Colon (tissue), 2 donors: ENCODE measurements around the gene CAMTA1.

Source experiments
- FAIRE-seq: peaks from 2 replicates; lab custom pipeline; 2012; peaks lifted over from hg19 to GRCh38; lab: Jason Lieb, UNC
- donor health status: control.
- donor health status: control.

CAMTA1 gene

GRCh38 chr1:6874298-6874697, 89.0 kb downstream of the CAMTA1 start:
- FAIRE-seq = no peak

GRCh38 chr1:6880951-6881690, 95.9 kb downstream of the CAMTA1 start:
- FAIRE-seq = no peak

GRCh38 chr1:6882414-6882813, 97.2 kb downstream of the CAMTA1 start:
- no peak for FAIRE-seq

- FAIRE-seq = no peak
Measured at GRCh38 chr1:6884652-6885153, 99.4 kb downstream of the CAMTA1 start.

- no peak for FAIRE-seq
Measured at GRCh38 chr1:6885426-6885825, 100.2 kb downstream of the CAMTA1 start.

- no peak for FAIRE-seq
Measured at GRCh38 chr1:6886523-6886922, 101.3 kb downstream of the CAMTA1 start.

- no peak for FAIRE-seq
Measured at GRCh38 chr1:6888268-6888667, 103.0 kb downstream of the CAMTA1 start.

GRCh38 chr1:6888870-6889269, 103.6 kb downstream of the CAMTA1 start:
- FAIRE-seq = no peak

GRCh38 chr1:6889875-6890480, 104.7 kb downstream of the CAMTA1 start:
- FAIRE-seq = no peak

- FAIRE-seq = no peak
Measured at GRCh38 chr1:6890686-6891085, 105.4 kb downstream of the CAMTA1 start.

- FAIRE-seq = no peak
Measured at GRCh38 chr1:6891781-6892579, 106.7 kb downstream of the CAMTA1 start.

GRCh38 chr1:6893388-6893787, 108.1 kb downstream of the CAMTA1 start:
- no peak for FAIRE-seq

GRCh38 chr1:6897138-6897537, 111.9 kb downstream of the CAMTA1 start:
- FAIRE-seq = no peak

GRCh38 chr1:6898974-6899539, 113.8 kb downstream of the CAMTA1 start:
- FAIRE-seq = no peak

GRCh38 chr1:6899621-6900020, 114.4 kb downstream of the CAMTA1 start:
- FAIRE-seq = peak; percentile 75

- FAIRE-seq = no peak
Measured at GRCh38 chr1:6902153-6902552, 116.9 kb downstream of the CAMTA1 start.

GRCh38 chr1:6904476-6905170, 119.4 kb downstream of the CAMTA1 start:
- FAIRE-seq = no peak

GRCh38 chr1:6905331-6905730, 120.1 kb downstream of the CAMTA1 start:
- no peak for FAIRE-seq

GRCh38 chr1:6905790-6906189, 120.5 kb downstream of the CAMTA1 start:
- FAIRE-seq = no peak

- no peak for FAIRE-seq
Measured at GRCh38 chr1:6906783-6907182, 121.5 kb downstream of the CAMTA1 start.

- FAIRE-seq = no peak
Measured at GRCh38 chr1:6907201-6907600, 121.9 kb downstream of the CAMTA1 start.
